Esophagus squamous epithelium (tissue), 5 donors: ENCODE results near the gene TM9SF2. TPM values are rescaled to one million over a fixed set of nuclear protein-coding genes. Genes with fewer than 3 reads are reported as not detected.
"Not testable (repeated sequence)": the region's sequence is repeated elsewhere in the genome, so short reads cannot be mapped to it uniquely, and the experiment has no call there.

Source experiments
- DNase-seq: peaks from one replicate; lab custom pipeline; 2025; lab: John Stamatoyannopoulos, UW
- H3K27ac ChIP-seq, 4 donors: fragments of 200-600 bp; sonication (generic); one replicate each; pipeline ENCODE4 v1.5.1; 2016 to 2019; ENCODE audit warnings: mild to moderate bottlenecking in 1 of 4
- H3K27me3 ChIP-seq, 4 donors: fragments of 200-600 bp; sonication (generic); 1 replicate in 3 of 4; 2 replicates in 1 of 4; pipeline versions ENCODE4 v1.5.1 to v1.6.0; 2017 to 2021; ENCODE audit warnings: antibody characterized with exemption in 1 of 4
- H3K36me3 ChIP-seq, 3 donors: fragments of 200-600 bp; sonication (generic); one replicate each; pipeline ENCODE4 v1.5.1; 2016 to 2019
- H3K4me1 ChIP-seq, 3 donors: fragments of 200-600 bp; sonication (generic); one replicate each; pipeline ENCODE4 v1.5.1; 2017 to 2019
- H3K4me3 ChIP-seq, 4 donors: fragments of 200-600 bp; sonication (generic); 1 replicate in 3 of 4; 2 replicates in 1 of 4; pipeline ENCODE4 v1.5.1; 2016 to 2019; ENCODE audit warnings: mild to moderate bottlenecking in 2 of 4, moderate library complexity in 1 of 4
- H3K9me3 ChIP-seq, 3 donors: fragments of 200-600 bp; sonication (generic); one replicate each; pipeline ENCODE4 v1.5.1; 2016 to 2019
- POLR2A ChIP-seq, 4 donors: fragments of 450-650 bp; IDR thresholded peaks; one replicate each; pipeline ENCODE4 v1.6.1; 2017; ENCODE audit warnings: antibody characterized with exemption in 4 of 4, mild to moderate bottlenecking in 4 of 4, moderate library complexity in 3 of 4
- WGBS, 2 donors: methylation state at CpG; one replicate each; pipeline ENCODE4 v1.1.5; 2018; 5-methylcytosine and 5-hydroxymethylcytosine counted together
- intact Hi-C: fragments of 100-400 bp; cut with DNase I; formaldehyde crosslinking; loops from one replicate; pipeline ENCODE4 v1.15.0; 2022
- total RNA-seq, 4 donors: library from RNA; depleted of rRNA; stranded (reverse); fragments of >200 nt; gene quantifications; one replicate each; pipeline ENCODE4 v1.1.0, GENCODE V29; 2016
- TF ChIP-seq, protein P1 (sequence below), 6 experiments: fragments of 450-650 bp in 4 of 6; fragments of 200-600 bp in 2 of 6; sonication (generic) in 2 of 6; IDR thresholded peaks; one replicate each; pipeline ENCODE4 v1.5.1; 2016 to 2019; ENCODE audit warnings: antibody characterized with exemption in 6 of 6, mild to moderate bottlenecking in 4 of 6, moderate library complexity in 4 of 6
- donor health status: DM: yes; HTN: yes; CAD: no.

Gene TM9SF2
- 100 to 1,000 TPM in 1 of 4 donors, 10 to 100 TPM in 3; 60.5 to 118 (median 79.0) TPM for total RNA-seq

- Histone ChIP-seq H3K36me3 (no peaks in the 10 kb centered on the region), H3K27me3 (no peaks in the 10 kb centered on the region), H3K4me3 (peak within 1 kb of the TSS; percentile 74 to 86 (median 81)), H3K27ac (peak within 1 kb of the TSS; percentile 93 to 97 (median 94)), H3K4me1 (peaks cover 15 to 85% (median 32%) of the 10 kb centered on the region in 3 donors), H3K9me3 (no peaks in the 10 kb centered on the region)
- WGBS, 2 donors: 0% methylated on average over 7 to 30 of the region's 55 CpGs
- peak; percentile 84 for DNase-seq
- TF ChIP-seq POLR2A (IDR thresholded peaks at IDR 0.05): peak in 3 of 4 donors; percentile 43 to 86 (median 51)
- TF ChIP-seq, protein P1, sequence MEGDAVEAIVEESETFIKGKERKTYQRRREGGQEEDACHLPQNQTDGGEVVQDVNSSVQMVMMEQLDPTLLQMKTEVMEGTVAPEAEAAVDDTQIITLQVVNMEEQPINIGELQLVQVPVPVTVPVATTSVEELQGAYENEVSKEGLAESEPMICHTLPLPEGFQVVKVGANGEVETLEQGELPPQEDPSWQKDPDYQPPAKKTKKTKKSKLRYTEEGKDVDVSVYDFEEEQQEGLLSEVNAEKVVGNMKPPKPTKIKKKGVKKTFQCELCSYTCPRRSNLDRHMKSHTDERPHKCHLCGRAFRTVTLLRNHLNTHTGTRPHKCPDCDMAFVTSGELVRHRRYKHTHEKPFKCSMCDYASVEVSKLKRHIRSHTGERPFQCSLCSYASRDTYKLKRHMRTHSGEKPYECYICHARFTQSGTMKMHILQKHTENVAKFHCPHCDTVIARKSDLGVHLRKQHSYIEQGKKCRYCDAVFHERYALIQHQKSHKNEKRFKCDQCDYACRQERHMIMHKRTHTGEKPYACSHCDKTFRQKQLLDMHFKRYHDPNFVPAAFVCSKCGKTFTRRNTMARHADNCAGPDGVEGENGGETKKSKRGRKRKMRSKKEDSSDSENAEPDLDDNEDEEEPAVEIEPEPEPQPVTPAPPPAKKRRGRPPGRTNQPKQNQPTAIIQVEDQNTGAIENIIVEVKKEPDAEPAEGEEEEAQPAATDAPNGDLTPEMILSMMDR (IDR thresholded peaks at IDR 0.05): peak in 1 of 6 experiments; percentile 29
- intact Hi-C loops: loop anchor here (10.0 kb wide), 1 partner anchor 57 kb away; no protein-coding TSS in a partner anchor
These were observed at the start of gene TM9SF2 for GRCh38 chr13:99501184-99501847. TSS of gene TM9SF2 (plus strand) at chr13:99501472. CDS start at chr13:99501607, 135 bp downstream.

GRCh38 chr13:99454518-99455183 lies 46.6 kb upstream of the TM9SF2 start:
- Histone ChIP-seq H3K9me3 (no peaks in the 10 kb centered on the region), H3K36me3 (no peaks in the 10 kb centered on the region), H3K4me1 (no peaks in the 10 kb centered on the region), H3K27me3 (peaks cover 0 to 2% (median 0%) of the 10 kb centered on the region in 4 donors), H3K27ac (no peak overlapping the region), H3K4me3 (no peak overlapping the region)
- intact Hi-C loops: no loop called here
- no peak for DNase-seq
- TF ChIP-seq, protein P1 (IDR thresholded peaks at IDR 0.05): no peak
- TF ChIP-seq POLR2A (IDR thresholded peaks at IDR 0.05): no peak
- WGBS, 2 donors: 74 to 85% methylated on average over 9 of the region's 9 CpGs

- intact Hi-C loops: no loop called here
- DNase-seq: no peak
- 80 to 81% methylated on average over 8 to 10 of the region's 10 CpGs for WGBS, 2 donors
These were observed 42.0 kb upstream of the TM9SF2 start for GRCh38 chr13:99459099-99459850.

GRCh38 chr13:99460802-99461201 lies 40.5 kb upstream of the TM9SF2 start:
- H3K36me3 ChIP-seq, H3K27ac ChIP-seq, H3K4me1 ChIP-seq, H3K4me3 ChIP-seq, intact Hi-C loops, H3K9me3 ChIP-seq, H3K27me3 ChIP-seq, DNase-seq: not testable (repeated sequence)
- 47 to 83% methylated on average over 4 of the region's 4 CpGs for WGBS, 2 donors

More at GRCh38 chr13:99459099-99459850, 42.0 kb upstream of the TM9SF2 start:
- Histone ChIP-seq H3K27me3 (no peaks in the 10 kb centered on the region), H3K4me3 (no peak overlapping the region), H3K27ac (no peak overlapping the region), H3K4me1 (no peaks in the 10 kb centered on the region), H3K36me3 (no peaks in the 10 kb centered on the region), H3K9me3 (no peaks in the 10 kb centered on the region)
- TF ChIP-seq, protein P1 (IDR thresholded peaks at IDR 0.05): no peak
- TF ChIP-seq POLR2A (IDR thresholded peaks at IDR 0.05): no peak

- Histone ChIP-seq H3K9me3 (no peaks in the 10 kb centered on the region), H3K27me3 (no peaks in the 10 kb centered on the region), H3K36me3 (no peaks in the 10 kb centered on the region), H3K4me3 (no peak overlapping the region), H3K27ac (peak overlapping the region in 1 of 4 donors; percentile 45), H3K4me1 (no peaks in the 10 kb centered on the region)
- DNase-seq: no peak
- 89 to 100% methylated on average over 3 of the region's 3 CpGs for WGBS, 2 donors
- intact Hi-C loops: no loop called here
- TF ChIP-seq, protein P1 (IDR thresholded peaks at IDR 0.05): no peak
- TF ChIP-seq POLR2A (IDR thresholded peaks at IDR 0.05): no peak
These were observed 37.5 kb upstream of the TM9SF2 start for GRCh38 chr13:99463646-99464397.
